Activated CD4-positive, CD25-positive, alpha-beta regulatory T cell treated with anti-CD3 and anti-CD28 coated beads, Interleukin-2, amount 50 U/mL, for 16 hours (primary cell): ENCODE measurements around the gene LAMC2.

Experiments used
- DNase-seq: peaks from one replicate; pipeline ENCODE4 v3.0.0-alpha.2; 2020; ENCODE audit warnings: low read depth, low spot score

Gene LAMC2

GRCh38 chr1:183285746-183286145 is 99.7 kb downstream of the LAMC2 start:
- no peak for DNase-seq

- no peak for DNase-seq
Observed at GRCh38 chr1:183287191-183287675, 101.2 kb downstream of the LAMC2 start.

- no peak for DNase-seq
Observed at GRCh38 chr1:183288583-183288982, 102.5 kb downstream of the LAMC2 start.

- no peak for DNase-seq
Observed at GRCh38 chr1:183289051-183289496, 103.0 kb downstream of the LAMC2 start.

- no peak for DNase-seq
Observed at GRCh38 chr1:183290628-183291027, 104.6 kb downstream of the LAMC2 start.

GRCh38 chr1:183291216-183291762 is 105.2 kb downstream of the LAMC2 start:
- no peak for DNase-seq

- DNase-seq, result no peak
Observed at GRCh38 chr1:183291802-183292514, 105.9 kb downstream of the LAMC2 start.

GRCh38 chr1:183293241-183293640 is 107.2 kb downstream of the LAMC2 start:
- no peak for DNase-seq

- no peak for DNase-seq
Observed at GRCh38 chr1:183293876-183294275, 107.8 kb downstream of the LAMC2 start.
